PC-3 (cell line): ENCODE measurements around the gene PTPA. TPM values are rescaled to one million over a fixed set of nuclear protein-coding genes. Genes with fewer than 3 reads are reported as not detected.
A peak's percentile ranks its signal among the peaks of the same experiment; 100 is the strongest.

Experiments
- ATAC-seq: fragments of 200-7000 bp; cut with Tn5 transposase; 2 replicates; pipeline ENCODE4 v1.9.1; 2020; ENCODE audit warnings: mild to moderate bottlenecking, moderate library complexity
- BruUV-seq: library from RNA; stranded (reverse); fragments of 400-500 nt; replicated peaks from 2 replicates; lab custom pipeline; 2021; lab: Mats Ljungman, UMichigan
- CTCF ChIA-PET: fragments of 300-600 bp; sonication (Branson Sonifier 250); formaldehyde crosslinking; loops from one replicate; lab custom pipeline; 2022; ENCODE audit warnings: antibody characterized with exemption; lab: Charles Lee
- POLR2A ChIA-PET: fragments of 300-600 bp; sonication (Branson Sonifier 250); formaldehyde crosslinking; loops from one replicate; lab custom pipeline; 2022; ENCODE audit warnings: antibody characterized with exemption; ENCODE audit not compliant: unreplicated experiment; lab: Charles Lee
- DNase-seq: peaks from one replicate; pipeline ENCODE4 v3.0.0-alpha.2; 2015
- H2AFZ ChIP-seq: fragments of 300-600 bp; sonication (generic); 2 replicates; pipeline ENCODE4 v1.6.0; 2016; ENCODE audit warnings: antibody characterized with exemption, low read length
- H3F3A ChIP-seq: fragments of 300-600 bp; sonication (generic); one replicate; pipeline ENCODE4 v1.6.0; 2017; ENCODE audit warnings: antibody characterized with exemption, low read length, control low read depth, mild to moderate bottlenecking; ENCODE audit not compliant: unreplicated experiment
- H3K27ac ChIP-seq: fragments of 300-600 bp; sonication (generic); 2 replicates; pipeline ENCODE4 v1.5.1; 2016; ENCODE audit warnings: mild to moderate bottlenecking, low read length
- H3K27me3 ChIP-seq: fragments of 300-600 bp; sonication (generic); 2 replicates; pipeline ENCODE4 v1.6.1; 2016; ENCODE audit warnings: low read length, mixed read lengths
- H3K36me3 ChIP-seq: fragments of 300-600 bp; sonication (generic); 2 replicates; pipeline ENCODE4 v1.6.1; 2016; ENCODE audit warnings: low read depth, mixed run types, low read length, mixed read lengths
- H3K4me1 ChIP-seq: fragments of 300-600 bp; sonication (generic); 2 replicates; pipeline ENCODE4 v1.5.1; 2016; ENCODE audit warnings: low read length; ENCODE audit not compliant: insufficient read depth
- H3K4me2 ChIP-seq: fragments of 300-600 bp; sonication (generic); 2 replicates; pipeline ENCODE4 v1.6.0; 2016; ENCODE audit warnings: low read length
- H3K4me3 ChIP-seq: fragments of 300-600 bp; sonication (generic); 2 replicates; pipeline ENCODE4 v1.5.1; 2016; ENCODE audit warnings: mild to moderate bottlenecking, low read length, mixed read lengths
- H3K79me2 ChIP-seq: fragments of 300-600 bp; sonication (generic); 2 replicates; pipeline ENCODE4 v1.6.1; 2017; ENCODE audit warnings: low read length, mixed read lengths
- H3K9ac ChIP-seq: fragments of 300-600 bp; sonication (generic); 2 replicates; pipeline ENCODE4 v1.6.0; 2016; ENCODE audit warnings: mild to moderate bottlenecking, low read length
- H3K9me2 ChIP-seq: fragments of 300-600 bp; sonication (generic); replicated peaks from 2 replicates; pipeline ENCODE4 v1.6.1; 2016; ENCODE audit warnings: mixed run types, low read length, mixed read lengths
- H3K9me3 ChIP-seq: fragments of 300-600 bp; sonication (generic); 2 replicates; pipeline ENCODE4 v1.6.1; 2016; ENCODE audit warnings: low read length, mixed read lengths
- H4K20me1 ChIP-seq: fragments of 300-600 bp; sonication (generic); 2 replicates; pipeline ENCODE4 v1.6.1; 2016; ENCODE audit warnings: low read length, mixed read lengths
- CTCF ChIP-seq: fragments of 300-600 bp; sonication (generic); conservative IDR thresholded peaks from 2 replicates; pipeline ENCODE4 v1.5.1; 2017; ENCODE audit warnings: antibody characterized with exemption, low read depth, mild to moderate bottlenecking, low read length
- EZH2 ChIP-seq: fragments of 300-600 bp; sonication (generic); IDR thresholded peaks from one replicate; pipeline ENCODE4 v1.6.1; 2017; ENCODE audit warnings: antibody characterized with exemption, mild to moderate bottlenecking, low read length; ENCODE audit not compliant: unreplicated experiment
- EZH2phosphoT487 ChIP-seq: fragments of 300-600 bp; sonication (generic); IDR thresholded peaks from 2 replicates; pipeline ENCODE4 v1.6.1; 2018; ENCODE audit warnings: mild to moderate bottlenecking, antibody characterized with exemption, low read length, borderline replicate concordance
- intact Hi-C: fragments of 100-400 bp; cut with micrococcal nuclease; formaldehyde crosslinking; loops from 2 replicates; pipeline ENCODE4 v1.9.0; 2023
- total RNA-seq: library from RNA; depleted of rRNA; stranded (reverse); fragments of >200 nt; gene quantifications from 2 replicates; pipeline ENCODE4 v1.2.3, GENCODE V29; 2014

PTPA gene
- total RNA-seq, 1 experiment from 2014 or later, result 138 TPM

DNA sequence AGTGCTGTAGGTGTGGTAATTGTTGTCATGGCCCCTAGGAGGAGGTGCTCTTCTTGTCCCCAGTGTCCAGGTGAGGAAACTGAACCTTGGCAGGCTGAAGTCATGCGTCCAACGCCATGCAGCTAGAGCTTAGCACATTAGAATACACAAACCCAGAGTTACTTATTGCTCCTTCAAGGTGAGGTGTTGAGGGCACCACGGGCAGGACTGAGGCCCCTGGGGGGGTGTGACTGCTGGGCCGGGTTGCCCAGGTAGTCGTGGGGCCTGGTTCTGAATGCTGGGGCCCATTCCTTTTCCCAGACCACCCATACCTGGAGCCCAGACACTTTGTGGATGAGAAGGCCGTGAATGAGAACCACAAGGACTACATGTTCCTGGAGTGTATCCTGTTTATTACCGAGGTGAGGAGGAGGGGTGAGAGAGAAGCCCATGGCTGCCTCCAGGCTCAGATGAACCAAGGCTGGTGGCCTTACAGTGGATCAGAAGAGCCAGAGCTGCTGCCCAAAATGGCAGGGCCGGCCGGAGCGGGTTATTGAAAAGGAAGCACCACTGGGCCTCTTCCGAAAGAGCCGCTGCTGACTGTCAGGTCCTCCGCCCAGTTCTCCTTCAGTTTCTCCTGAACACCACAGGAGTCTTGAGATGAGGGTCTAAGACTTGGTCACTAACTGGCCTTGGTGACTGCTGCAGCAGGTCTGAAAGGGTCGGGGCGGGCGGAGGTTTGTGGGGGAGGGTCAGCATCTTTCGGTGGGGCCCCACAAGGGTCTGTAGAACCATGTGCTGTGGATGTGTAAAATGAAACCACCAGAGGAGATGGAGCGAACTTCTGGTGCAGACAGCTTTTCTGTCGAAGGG is 26.3 kb downstream of the PTPA start:
- Histone ChIP-seq H3K4me2 (no peak overlapping the region), H3K9me2 (no peaks in the 10 kb centered on the region), H3K27me3 (no peaks in the 10 kb centered on the region), H3K27ac (no peak overlapping the region), H3K9ac (no peak overlapping the region), H3F3A (peaks cover 5% of the 10 kb centered on the region), H4K20me1 (no peaks in the 10 kb centered on the region), H3K4me3 (no peak overlapping the region), H3K36me3 (peaks cover 7% of the 10 kb centered on the region; the same call in 1 of the 2 replicates), H3K4me1 (peaks cover 30% of the 10 kb centered on the region), H3K9me3 (no peaks in the 10 kb centered on the region), H2AFZ (no peak overlapping the region), H3K79me2 (peaks cover 14% of the 10 kb centered on the region)
- ChIA-PET CTCF (no interaction called here), POLR2A (no interaction called here)
- ATAC-seq (no peak), DNase-seq (no peak)
- no TSS peak for BruUV-seq
- intact Hi-C loops, result loop anchor here (2.0 to 5.0 kb wide), 2 partner anchors 37 to 475 kb away; no protein-coding TSS in a partner anchor
- TF ChIP-seq EZH2phosphoT487 (no peak), CTCF (no peak), EZH2 (no peak)

GRCh38 chr9:129138144-129138462 is 26.9 kb downstream of the PTPA start:
- Histone ChIP-seq H3K79me2 (peaks cover 14% of the 10 kb centered on the region), H3K4me3 (no peak overlapping the region), H3K27ac (peak overlapping the region; percentile 100; the same call in 1 of the 2 replicates), H3K4me1 (peaks cover 30% of the 10 kb centered on the region), H3K4me2 (no peak overlapping the region), H3F3A (peaks cover 5% of the 10 kb centered on the region), H3K9me2 (no peaks in the 10 kb centered on the region), H4K20me1 (no peaks in the 10 kb centered on the region), H3K9ac (no peak overlapping the region), H2AFZ (no peak overlapping the region), H3K9me3 (no peaks in the 10 kb centered on the region), H3K36me3 (peaks cover 9% of the 10 kb centered on the region; the same call in 1 of the 2 replicates), H3K27me3 (no peaks in the 10 kb centered on the region)
- intact Hi-C loops, result loop anchor here (2.0 to 5.0 kb wide), 2 partner anchors 37 to 474 kb away; no protein-coding TSS in a partner anchor
- TF ChIP-seq CTCF (no peak), EZH2 (no peak)
- DNase-seq (no peak), ATAC-seq (no peak)
- no TSS peak for BruUV-seq
- ChIA-PET POLR2A (no interaction called here), CTCF (no interaction called here)
